ENCODE results near the gene CALR3. TPM values are rescaled to one million over a fixed set of nuclear protein-coding genes. Genes with fewer than 3 reads are reported as not detected.
A peak's percentile ranks its signal among the peaks of the same experiment; 100 is the strongest.

Gene CALR3
- total RNA-seq, 2 donors from 2014 or later = not detected

DNA sequence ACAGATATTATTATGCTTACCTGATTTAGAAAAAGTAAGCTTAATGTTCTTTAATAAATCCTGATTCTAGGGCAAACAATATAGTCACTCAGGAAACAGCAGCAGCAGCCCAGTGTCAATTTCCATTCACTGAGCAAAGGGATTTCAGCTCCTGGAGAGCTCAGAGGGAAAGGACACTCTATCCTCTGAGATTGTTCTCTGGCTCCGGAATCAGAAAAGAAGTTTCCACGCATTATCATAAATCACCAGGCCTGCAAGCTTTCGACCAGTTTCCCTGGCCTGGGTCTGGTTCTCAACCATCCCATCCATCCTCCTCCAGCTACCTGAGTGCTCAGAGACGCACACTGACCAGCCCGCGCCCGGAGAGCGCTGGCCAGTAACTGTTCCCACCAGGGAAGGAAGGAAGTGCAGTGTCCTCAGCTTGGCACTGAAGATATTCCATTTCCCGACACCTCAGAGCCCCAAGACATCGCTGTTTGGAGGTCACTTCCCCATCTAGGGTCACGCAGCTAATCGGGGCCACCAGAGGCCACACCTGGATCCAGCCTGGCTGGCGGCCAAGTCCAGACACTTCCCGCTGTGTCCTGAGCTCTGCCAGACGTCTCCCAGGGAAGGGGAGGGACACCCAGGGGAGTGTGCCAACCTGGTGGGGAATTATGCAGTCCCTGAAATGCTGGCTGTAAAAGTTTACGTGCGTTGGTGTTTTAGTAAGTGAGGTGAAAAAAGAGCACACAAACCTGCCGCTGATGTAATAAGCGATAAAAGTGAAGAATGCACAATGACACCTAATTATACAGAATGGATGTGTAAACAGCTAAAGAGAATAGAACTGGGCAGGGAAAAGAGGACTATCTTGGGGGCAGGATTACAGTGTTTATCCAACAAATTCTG lies 53.3 kb downstream of the CALR3 start:
- DNase-seq (peak; percentile 59), ATAC-seq (peak in 1 of 2 donors; percentile 23)
- intact Hi-C loops (cut with DNase I) = no loop called here

DNA sequence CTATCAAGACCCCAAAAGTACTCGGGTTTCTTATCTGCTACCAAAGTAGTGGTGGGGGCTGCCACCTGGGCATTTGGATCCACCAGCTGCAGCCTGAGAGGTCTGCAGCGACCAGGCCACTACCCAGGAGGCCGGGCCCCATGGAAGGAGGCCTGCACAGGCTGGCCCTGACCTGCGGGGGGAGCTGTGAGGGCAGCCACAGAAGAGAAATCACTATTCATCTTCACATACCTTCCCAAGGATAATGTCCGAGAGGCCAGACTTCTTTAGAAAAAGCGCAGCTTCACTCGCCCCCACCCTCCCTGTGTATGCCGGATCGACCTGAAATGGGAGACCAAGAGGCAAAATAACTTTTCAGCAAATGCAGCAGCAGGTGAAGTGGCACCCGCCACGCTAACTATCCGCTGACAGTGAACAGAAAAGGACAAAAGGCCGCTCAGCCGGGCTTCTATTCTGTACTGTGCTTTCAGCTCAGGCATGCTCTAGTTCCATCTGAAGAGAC lies 54.3 kb downstream of the CALR3 start:
- ATAC-seq = peak in 1 of 2 donors; percentile 44
- DNase-seq = no peak
- intact Hi-C loops (cut with DNase I) = no loop called here

DNA sequence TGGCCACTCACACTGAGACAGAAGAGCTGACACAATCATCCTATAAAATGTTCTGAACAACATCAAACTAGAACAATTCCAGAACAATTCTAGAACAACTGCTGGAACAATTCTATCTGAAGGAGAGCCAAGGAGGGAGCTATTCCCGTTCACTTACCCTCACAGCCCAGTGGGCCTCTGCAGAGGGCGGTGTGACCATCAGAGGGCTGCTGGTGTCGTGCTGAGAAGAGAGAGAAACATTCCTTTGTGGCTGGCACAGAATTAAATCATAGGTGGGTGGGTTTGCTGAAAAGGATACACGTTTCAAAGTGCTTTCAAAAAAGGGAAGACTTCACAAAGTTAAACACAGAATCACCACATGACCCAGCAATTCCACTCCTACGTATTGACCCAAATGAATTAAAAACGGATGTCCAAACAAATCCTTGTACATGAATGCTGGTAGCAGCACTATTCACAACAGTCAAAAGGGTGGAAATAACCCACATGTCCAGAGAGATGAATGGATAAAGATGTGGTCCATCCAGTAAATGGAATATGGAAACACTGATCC lies 59.1 kb downstream of the CALR3 start:
- intact Hi-C loops (cut with DNase I) = no loop called here
- no peak for ATAC-seq
- no peak for DNase-seq

DNA sequence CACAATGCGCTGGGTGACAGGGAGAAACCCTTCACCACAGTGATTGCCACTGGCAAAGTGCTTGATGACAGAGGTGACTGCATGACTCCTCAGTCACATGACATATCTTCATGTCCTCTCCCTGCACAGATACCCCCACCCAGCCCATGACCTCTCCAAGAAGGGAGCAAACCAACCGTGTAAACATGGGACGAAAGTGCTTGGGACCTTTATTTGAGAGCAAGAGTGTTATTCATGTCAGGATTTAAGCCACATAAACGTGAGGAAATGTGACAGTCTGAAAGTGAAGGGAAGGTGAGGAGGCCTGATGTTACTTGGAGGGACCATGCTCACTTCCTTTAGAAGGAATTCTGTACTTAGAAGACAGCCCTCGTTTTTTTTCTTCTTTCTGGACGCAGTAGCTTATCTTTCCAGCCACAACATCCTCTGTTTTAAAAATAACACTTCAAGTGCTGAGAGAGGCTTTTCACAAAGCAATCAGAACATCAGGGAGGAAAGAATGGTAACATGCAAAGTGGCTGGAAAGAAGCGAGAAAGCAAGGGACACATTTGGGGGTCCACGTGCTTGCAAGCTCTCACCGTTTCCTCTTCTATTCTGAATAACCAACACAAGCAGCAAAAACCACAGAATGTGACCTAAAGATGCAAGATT lies 59.8 kb downstream of the CALR3 start:
- peak; percentile 41 to 62 for ATAC-seq
- intact Hi-C loops (cut with DNase I) = no loop called here
- DNase-seq = no peak

DNA sequence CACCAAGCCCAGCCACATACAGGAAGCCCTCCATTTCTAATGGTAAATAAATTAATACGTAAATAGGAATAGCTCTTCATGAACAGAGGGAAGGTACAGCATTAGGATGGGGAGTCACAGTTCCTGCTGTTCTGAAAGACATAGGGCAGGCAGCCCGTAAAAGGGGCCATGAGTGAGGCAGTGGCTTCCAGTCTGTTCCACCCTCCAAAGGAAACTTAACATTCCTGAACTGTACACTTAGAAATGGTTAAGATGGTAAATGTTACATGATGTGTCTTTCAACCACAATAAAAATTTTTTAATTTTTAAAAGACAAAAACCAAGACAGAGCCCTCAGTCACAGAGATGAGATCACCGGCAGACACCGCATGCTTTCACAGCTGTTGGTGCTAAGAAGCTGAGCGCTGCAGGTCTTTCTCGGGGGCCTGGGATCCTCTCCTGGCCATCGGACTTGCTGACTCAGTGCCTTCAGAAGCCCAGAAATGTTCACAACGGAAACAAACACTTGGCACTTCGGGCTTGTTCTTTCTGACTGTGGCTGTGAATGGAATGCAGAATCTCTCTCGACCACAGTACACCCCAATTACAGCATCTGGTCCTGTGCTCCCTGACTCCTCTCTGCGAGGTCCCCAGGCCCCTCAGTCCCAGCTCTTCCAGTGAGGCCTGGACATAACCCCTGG lies 60.6 kb downstream of the CALR3 start:
- DNase-seq (peak; percentile 51), ATAC-seq (peak; percentile 73 to 88)
- intact Hi-C loops (cut with DNase I) = no loop called here

DNA sequence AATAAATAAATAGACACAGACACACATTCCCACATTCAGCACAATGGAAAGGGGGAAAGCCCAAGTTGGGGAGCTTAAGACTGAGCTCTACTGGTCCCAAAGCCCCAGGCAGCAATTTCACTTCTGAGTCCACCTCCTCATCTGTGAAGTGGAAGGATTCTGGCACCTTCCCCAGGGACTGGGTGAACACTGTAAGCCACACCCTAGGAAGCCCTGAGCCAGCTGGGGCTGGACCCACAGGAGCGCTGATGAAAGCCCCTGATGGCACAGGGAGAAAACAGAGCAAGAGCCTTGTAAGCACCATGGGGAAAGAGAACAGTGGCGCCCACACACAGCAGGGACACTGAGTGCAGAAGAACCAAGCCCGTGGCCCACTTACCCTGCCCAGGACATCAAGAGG lies 62.0 kb downstream of the CALR3 start:
- intact Hi-C loops (cut with DNase I) = no loop called here
- no peak for DNase-seq
- ATAC-seq = no peak

DNA sequence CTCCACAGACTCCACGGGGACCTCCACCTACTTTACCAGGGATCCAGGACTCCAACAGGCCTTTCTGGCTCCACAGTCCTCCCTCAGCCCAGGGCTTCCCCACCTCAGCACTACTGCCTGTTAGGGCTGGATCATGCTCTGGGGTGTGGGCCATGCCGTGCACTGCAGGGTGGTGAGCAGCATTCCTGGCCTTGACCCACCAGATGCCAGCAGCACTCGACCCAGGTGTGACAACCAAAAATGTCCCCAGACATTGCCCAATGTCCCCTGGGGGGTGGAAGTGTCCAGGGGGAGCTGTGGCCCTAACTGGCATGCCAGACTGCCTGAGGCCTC lies 66.2 kb downstream of the CALR3 start:
- ATAC-seq (no peak), DNase-seq (no peak)
- intact Hi-C loops (cut with DNase I) = no loop called here

DNA sequence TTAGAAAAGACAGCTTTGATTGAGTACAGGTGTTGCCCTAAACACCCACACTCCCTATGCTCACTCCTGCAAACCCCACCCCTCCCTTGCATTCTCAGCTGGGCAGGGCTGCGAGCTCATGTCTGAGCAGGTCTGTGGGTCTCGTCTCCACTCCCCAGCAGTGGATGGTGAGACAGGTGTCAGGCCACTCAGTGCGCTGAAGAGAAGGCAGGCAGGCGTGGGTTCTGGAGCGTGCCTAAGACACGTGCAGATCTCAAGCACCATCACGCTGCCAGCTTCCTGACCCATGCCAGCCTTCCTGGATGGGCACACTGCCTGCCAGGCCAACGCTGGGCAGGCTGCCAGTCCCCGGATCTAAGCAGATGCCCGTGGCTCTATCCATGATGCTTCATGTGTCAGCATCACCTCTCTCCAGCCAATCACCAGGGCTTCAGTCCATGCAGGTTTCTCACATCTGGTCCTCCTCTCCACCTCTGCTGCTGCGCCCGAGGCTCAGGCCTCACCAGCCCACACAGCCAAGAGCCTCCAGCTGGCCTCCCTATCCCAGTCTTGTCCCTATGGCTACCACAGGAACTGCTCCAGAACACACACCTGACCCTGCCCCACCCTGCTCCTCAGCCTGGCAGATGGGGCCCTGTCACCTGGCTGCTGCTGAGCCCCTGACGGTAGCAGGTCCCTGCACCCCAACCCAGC lies 66.8 kb downstream of the CALR3 start:
- peak; percentile 89 to 92 for ATAC-seq
- intact Hi-C loops (cut with DNase I) = no loop called here
- peak; percentile 74 for DNase-seq

Other genes with a start within 250 kb of the CALR3 start
- 10 to 100 TPM; 66.4 to 77.5 TPM for gene KLF2, start 171.3 kb downstream of the CALR3 start, total RNA-seq
- gene EPS15L1, start 24.2 kb downstream of the CALR3 start, total RNA-seq = 10 to 100 TPM; 59.9 to 67.4 TPM
- gene C19orf44, start 227 bp upstream of the CALR3 start, total RNA-seq = 1 to 10 TPM; 2.4 to 3.8 TPM
- gene CHERP, start 46.3 kb upstream of the CALR3 start, total RNA-seq = 10 to 100 TPM; 20.1 to 25.4 TPM
- 10 to 100 TPM; 27.3 to 28.1 TPM for gene SLC35E1, start 76.2 kb upstream of the CALR3 start, total RNA-seq
- 1 to 10 TPM; 5.0 to 5.6 TPM for gene MED26, start 132.0 kb upstream of the CALR3 start, total RNA-seq
- gene SMIM7, start 164.0 kb upstream of the CALR3 start, total RNA-seq = 10 to 100 TPM; 43.2 to 44.5 TPM
- 10 to 100 TPM in 1 of 2 donors, 1 to 10 TPM in 1; 6.7 to 20.2 TPM for gene TMEM38A, start 165.0 kb upstream of the CALR3 start, total RNA-seq
- gene NWD1, start 223.7 kb upstream of the CALR3 start, total RNA-seq = under 1 TPM in 1 of 2 donors, not detected in 1; 0.09 TPM